ENCODE results near the gene RARB.

Gene RARB

GRCh38 chr3:25557694-25558093 is 129.6 kb downstream of the RARB start:
- H3K36me3 ChIP-seq (ENCODE audit: insufficient read depth, low read length): no peaks in the 10 kb centered on the region
- H3K79me2 ChIP-seq (ENCODE audit: insufficient read depth, low read length): no peaks in the 10 kb centered on the region
- no peak overlapping the region for H2AFZ ChIP-seq (ENCODE audit: low read length)
- no peaks in the 10 kb centered on the region for H3K4me1 ChIP-seq (ENCODE audit: insufficient read depth, low read length, severe bottlenecking)
- no peaks in the 10 kb centered on the region for H3F3A ChIP-seq (ENCODE audit: insufficient read depth, low read length)
- H3K27me3 ChIP-seq (ENCODE audit: insufficient read depth, low read length): no peaks in the 10 kb centered on the region
- no peaks in the 10 kb centered on the region for H3K9me2 ChIP-seq (ENCODE audit: low read depth, low read length)
- H3K9ac ChIP-seq (ENCODE audit: low read length): no peak overlapping the region
- H3K9me3 ChIP-seq (ENCODE audit: low read length): no peaks in the 10 kb centered on the region
- no peak for TF ChIP-seq EZH2 (IDR thresholded peaks at IDR 0.05; ENCODE audit: borderline replicate concordance, low read length)
- no peak for TF ChIP-seq CTCF (IDR thresholded peaks at IDR 0.05; ENCODE audit: low read length)
- H3K27ac ChIP-seq (ENCODE audit: low read depth, low read length, poor library complexity, severe bottlenecking): no peak overlapping the region
- H4K20me1 ChIP-seq (ENCODE audit: insufficient read depth, low read length): no peaks in the 10 kb centered on the region
- H3K4me3 ChIP-seq (ENCODE audit: low read depth, low read length, poor library complexity, severe bottlenecking): no peak overlapping the region
- H3K4me2 ChIP-seq (ENCODE audit: low read length): no peak overlapping the region

DNA sequence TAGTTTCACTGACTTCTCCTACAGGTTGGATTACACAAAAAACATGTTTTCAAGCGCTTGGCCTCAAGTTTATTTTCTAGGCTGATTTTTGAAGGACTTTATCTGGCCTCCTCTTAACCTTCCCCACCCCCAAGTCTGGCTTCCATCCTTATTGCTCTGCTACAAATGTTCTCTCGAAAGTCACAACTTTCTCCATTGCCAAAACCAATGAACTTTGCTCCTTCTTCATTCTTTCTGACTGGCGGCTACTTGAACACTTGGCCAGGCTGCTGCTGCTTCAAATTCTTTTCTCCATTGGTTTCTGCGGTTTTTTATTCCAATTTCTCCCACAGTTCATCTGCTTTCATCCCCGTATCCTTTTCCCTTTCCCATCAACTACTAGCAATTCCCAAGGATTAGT is 130.1 kb downstream of the RARB start:
- H3K9me3 ChIP-seq (ENCODE audit: low read length): no peaks in the 10 kb centered on the region
- TF ChIP-seq CTCF (IDR thresholded peaks at IDR 0.05; ENCODE audit: low read length) (no peak), EZH2 (IDR thresholded peaks at IDR 0.05; ENCODE audit: borderline replicate concordance, low read length) (no peak)
- no peak overlapping the region for H3K27ac ChIP-seq (ENCODE audit: low read depth, low read length, poor library complexity, severe bottlenecking)
- no peak overlapping the region for H3K4me3 ChIP-seq (ENCODE audit: low read depth, low read length, poor library complexity, severe bottlenecking)
- H3K9ac ChIP-seq (ENCODE audit: low read length): no peak overlapping the region
- H3K4me2 ChIP-seq (ENCODE audit: low read length): no peak overlapping the region
- no peaks in the 10 kb centered on the region for H3K27me3 ChIP-seq (ENCODE audit: insufficient read depth, low read length)
- H3K79me2 ChIP-seq (ENCODE audit: insufficient read depth, low read length): no peaks in the 10 kb centered on the region
- no peaks in the 10 kb centered on the region for H3F3A ChIP-seq (ENCODE audit: insufficient read depth, low read length)
- H3K36me3 ChIP-seq (ENCODE audit: insufficient read depth, low read length): no peaks in the 10 kb centered on the region
- H2AFZ ChIP-seq (ENCODE audit: low read length): no peak overlapping the region
- H3K9me2 ChIP-seq (ENCODE audit: low read depth, low read length): no peaks in the 10 kb centered on the region
- no peaks in the 10 kb centered on the region for H3K4me1 ChIP-seq (ENCODE audit: insufficient read depth, low read length, severe bottlenecking)
- H4K20me1 ChIP-seq (ENCODE audit: insufficient read depth, low read length): no peaks in the 10 kb centered on the region

DNA sequence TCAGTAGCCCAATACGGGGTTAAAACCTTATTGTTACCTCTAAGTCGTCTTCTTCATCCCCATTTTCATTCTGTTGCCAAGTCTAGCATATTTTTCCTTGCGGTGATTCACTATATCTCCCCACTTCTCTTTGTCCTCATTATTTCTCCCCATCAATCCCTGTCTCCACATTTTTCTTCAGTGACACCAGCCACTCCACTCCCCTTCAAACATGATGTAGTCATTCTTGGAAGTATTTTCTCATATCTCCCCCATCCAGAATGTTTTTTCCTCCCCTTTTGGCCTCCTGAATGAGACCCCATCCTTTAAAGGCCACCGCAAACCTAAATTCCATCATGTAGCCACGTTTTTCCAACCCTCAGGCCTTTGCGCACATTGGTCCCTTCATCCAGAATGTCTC is 130.7 kb downstream of the RARB start:
- no peak overlapping the region for H3K4me3 ChIP-seq (ENCODE audit: low read depth, low read length, poor library complexity, severe bottlenecking)

More for the DNA sequence above, 130.7 kb downstream of the RARB start:
- Histone ChIP-seq H3K27me3 (ENCODE audit: insufficient read depth, low read length) (no peaks in the 10 kb centered on the region), H4K20me1 (ENCODE audit: insufficient read depth, low read length) (no peaks in the 10 kb centered on the region), H3K4me2 (ENCODE audit: low read length) (no peak overlapping the region), H3K36me3 (ENCODE audit: insufficient read depth, low read length) (no peaks in the 10 kb centered on the region), H3K9me3 (ENCODE audit: low read length) (no peaks in the 10 kb centered on the region), H3K9me2 (ENCODE audit: low read depth, low read length) (no peaks in the 10 kb centered on the region), H3K79me2 (ENCODE audit: insufficient read depth, low read length) (no peaks in the 10 kb centered on the region), H3K9ac (ENCODE audit: low read length) (no peak overlapping the region), H3K4me1 (ENCODE audit: insufficient read depth, low read length, severe bottlenecking) (no peaks in the 10 kb centered on the region), H3K27ac (ENCODE audit: low read depth, low read length, poor library complexity, severe bottlenecking) (no peak overlapping the region), H3F3A (ENCODE audit: insufficient read depth, low read length) (no peaks in the 10 kb centered on the region), H2AFZ (ENCODE audit: low read length) (no peak overlapping the region)
- no peak for TF ChIP-seq EZH2 (IDR thresholded peaks at IDR 0.05; ENCODE audit: borderline replicate concordance, low read length)
- TF ChIP-seq CTCF (IDR thresholded peaks at IDR 0.05; ENCODE audit: low read length): no peak
